Suprapubic skin (tissue), 4 donors: ENCODE data around the gene CSTPP1.
"Not testable (repeated sequence)": the region's sequence is repeated elsewhere in the genome, so short reads cannot be mapped to it uniquely, and the experiment has no call there.

Source experiments
- CTCF ChIP-seq, 2 donors: fragments of 200-600 bp in 1 of 2; fragments of 450-650 bp in 1 of 2; sonication (generic) in 1 of 2; IDR thresholded peaks; one replicate each; pipeline ENCODE4 v1.5.1; 2016 to 2019; ENCODE audit warnings: antibody characterized with exemption in 2 of 2, mild to moderate bottlenecking in 1 of 2, moderate library complexity in 1 of 2
- EP300 ChIP-seq: sonication (generic); formaldehyde crosslinking; IDR thresholded peaks from one replicate; pipeline ENCODE4 v1.6.1; 2017; ENCODE audit warnings: antibody characterized with exemption
- POLR2A ChIP-seq, 2 donors: fragments of 450-650 bp; IDR thresholded peaks; one replicate each; pipeline ENCODE4 v1.6.1; 2017; ENCODE audit warnings: antibody characterized with exemption in 2 of 2, mild to moderate bottlenecking in 2 of 2, moderate library complexity in 2 of 2
- POLR2AphosphoS5 ChIP-seq, 3 donors: sonication (generic); formaldehyde crosslinking; IDR thresholded peaks; one replicate each; pipeline ENCODE4 v1.6.1; 2017; ENCODE audit warnings: antibody characterized with exemption in 3 of 3

GRCh38 chr11:47112941-47113340, 176.4 kb downstream of the CSTPP1 start:
- TF ChIP-seq CTCF (IDR thresholded peaks at IDR 0.05); POLR2A (IDR thresholded peaks at IDR 0.05); POLR2AphosphoS5 (IDR thresholded peaks at IDR 0.05); EP300: not testable (repeated sequence)
